Loucy (cell line): Measurements from ENCODE around the gene KLF18.

Experiments used
- EZH2phosphoT487 ChIP-seq: fragments of 200-600 bp; IDR thresholded peaks from 2 replicates; pipeline ENCODE4 v1.6.1; 2018; ENCODE audit warnings: antibody characterized with exemption, mild to moderate bottlenecking, moderate library complexity, borderline replicate concordance
- TF ChIP-seq, protein P1 (sequence below): fragments of 200-600 bp; sonication (generic); conservative IDR thresholded peaks from 2 replicates; pipeline ENCODE4 v1.5.1; 2014; ENCODE audit warnings: mild to moderate bottlenecking, antibody characterized with exemption, low read length

DNA sequence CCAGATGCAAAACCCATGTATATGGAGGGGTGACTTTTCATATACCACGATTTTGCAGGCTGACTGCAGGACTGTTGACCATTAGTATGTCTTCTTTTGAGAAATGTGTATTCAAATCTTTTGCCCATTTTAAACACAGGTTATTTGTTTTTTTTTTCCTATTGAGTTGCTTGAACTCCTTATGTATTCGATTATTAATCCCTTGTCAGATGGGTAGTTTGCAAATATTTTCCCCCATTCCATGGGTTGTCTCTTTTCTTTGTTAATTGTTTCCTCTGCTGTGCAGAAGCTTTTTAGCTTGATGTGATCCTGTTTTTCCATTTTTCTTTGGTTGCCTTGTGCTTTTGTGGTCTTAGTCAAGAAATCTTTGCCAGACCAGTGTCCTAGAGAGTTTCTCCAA, 47.4 kb downstream of the KLF18 start:
- TF ChIP-seq EZH2phosphoT487 = no peak
- TF ChIP-seq, protein P1, sequence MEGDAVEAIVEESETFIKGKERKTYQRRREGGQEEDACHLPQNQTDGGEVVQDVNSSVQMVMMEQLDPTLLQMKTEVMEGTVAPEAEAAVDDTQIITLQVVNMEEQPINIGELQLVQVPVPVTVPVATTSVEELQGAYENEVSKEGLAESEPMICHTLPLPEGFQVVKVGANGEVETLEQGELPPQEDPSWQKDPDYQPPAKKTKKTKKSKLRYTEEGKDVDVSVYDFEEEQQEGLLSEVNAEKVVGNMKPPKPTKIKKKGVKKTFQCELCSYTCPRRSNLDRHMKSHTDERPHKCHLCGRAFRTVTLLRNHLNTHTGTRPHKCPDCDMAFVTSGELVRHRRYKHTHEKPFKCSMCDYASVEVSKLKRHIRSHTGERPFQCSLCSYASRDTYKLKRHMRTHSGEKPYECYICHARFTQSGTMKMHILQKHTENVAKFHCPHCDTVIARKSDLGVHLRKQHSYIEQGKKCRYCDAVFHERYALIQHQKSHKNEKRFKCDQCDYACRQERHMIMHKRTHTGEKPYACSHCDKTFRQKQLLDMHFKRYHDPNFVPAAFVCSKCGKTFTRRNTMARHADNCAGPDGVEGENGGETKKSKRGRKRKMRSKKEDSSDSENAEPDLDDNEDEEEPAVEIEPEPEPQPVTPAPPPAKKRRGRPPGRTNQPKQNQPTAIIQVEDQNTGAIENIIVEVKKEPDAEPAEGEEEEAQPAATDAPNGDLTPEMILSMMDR = no peak
